Spinal cord (tissue), 10 donors: ENCODE measurements around the gene TRIM15. TPM values are rescaled to one million over a fixed set of nuclear protein-coding genes. Genes with fewer than 3 reads are reported as not detected.

Experiments used
- DNase-seq, 6 donors: peaks; one replicate each; pipeline versions ENCODE4 v3.0.0 to v3.0.0-alpha.2; 2013 to 2015; ENCODE audit warnings: low spot score in 6 of 6, low read depth in 4 of 6
- H3K27ac ChIP-seq: one replicate; pipeline ENCODE4 v1.5.1; 2013; ENCODE audit warnings: low read depth, low read length, control low read depth
- H3K27me3 ChIP-seq: one replicate; pipeline ENCODE4 v1.6.1; 2013; ENCODE audit warnings: low read length; ENCODE audit not compliant: control insufficient read depth, insufficient read depth
- H3K36me3 ChIP-seq: one replicate; pipeline ENCODE4 v1.6.1; 2013; ENCODE audit warnings: low read length; ENCODE audit not compliant: control insufficient read depth, insufficient read depth
- H3K4me1 ChIP-seq: one replicate; pipeline ENCODE4 v1.6.1; 2013; ENCODE audit warnings: low read length; ENCODE audit not compliant: control insufficient read depth, insufficient read depth
- H3K4me3 ChIP-seq: one replicate; pipeline ENCODE4 v1.5.1; 2013; ENCODE audit warnings: low read depth, low read length, control low read depth
- H3K9me3 ChIP-seq: one replicate; pipeline ENCODE4 v1.6.1; 2013; ENCODE audit warnings: low read length; ENCODE audit not compliant: control insufficient read depth, insufficient read depth
- WGBS: methylation state at CpG from one replicate; pipeline ENCODE4 v1.1.5; 2013; ENCODE audit warnings: missing lambda C conversion rate; ENCODE audit not compliant: insufficient coverage; 5-methylcytosine and 5-hydroxymethylcytosine counted together
- polyA plus RNA-seq, 2 donors: library from polyadenylated mRNA; unstranded; fragments of 120-200 nt; gene quantifications; one replicate each; pipeline ENCODE4 v1.2.1, GENCODE V29; 2013; ENCODE audit not compliant: insufficient read length in 2 of 2
- total RNA-seq, 2 donors: library from RNA; depleted of rRNA in 1 of 2; stranded (reverse); fragments of 120-200 nt in 1 of 2; fragments of >200 nt in 1 of 2; gene quantifications; one replicate each; pipeline versions ENCODE4 v1.2.3 to v1.2.4, GENCODE V29; 2013 to 2014
- donor health status: healthy.

Gene TRIM15
- total and polyA plus RNA-seq, 4 donors, result not detected

DNA sequence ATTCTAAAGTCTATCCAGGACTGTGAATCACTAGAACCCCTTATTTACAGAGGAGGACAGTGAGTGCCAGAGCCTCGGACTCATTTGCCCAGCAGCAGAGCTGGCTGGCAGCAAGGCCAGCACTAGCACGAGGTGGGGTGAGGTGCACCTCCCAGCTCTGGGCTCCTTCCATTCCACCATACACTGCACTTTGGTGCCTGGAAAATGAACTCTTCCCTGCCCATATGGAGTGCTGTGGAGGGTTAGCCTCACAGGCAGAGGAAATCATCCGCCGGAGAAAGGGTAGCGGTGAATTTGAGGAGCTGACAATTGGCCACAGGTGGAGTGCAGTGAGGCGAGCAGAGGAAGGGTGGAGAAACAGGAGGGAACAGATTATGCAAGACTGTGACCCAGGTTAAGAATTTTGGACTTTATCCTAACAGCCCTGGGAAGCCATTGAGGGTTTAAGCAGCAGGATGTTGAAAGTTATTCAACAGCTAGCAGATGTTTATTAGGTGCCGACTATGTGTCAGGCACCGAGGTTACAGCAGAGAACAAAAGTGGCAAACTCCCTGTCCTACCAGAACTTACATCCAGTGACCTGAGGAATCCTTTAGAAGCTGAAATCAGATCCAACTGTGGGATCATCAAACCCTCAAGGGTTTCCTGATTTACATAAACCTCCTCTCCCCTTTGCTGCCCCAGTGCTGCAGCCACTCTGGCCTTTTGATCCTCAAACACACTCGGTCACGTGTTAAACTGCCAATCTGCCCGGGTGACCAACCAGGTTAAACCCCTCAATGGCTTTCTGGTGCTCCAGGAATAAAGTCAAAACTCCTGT, 43.7 kb downstream of the TRIM15 start:
- Histone ChIP-seq H3K4me3 (no peak overlapping the region), H3K36me3 (peaks cover 4% of the 10 kb centered on the region), H3K27ac (peak overlapping the region; percentile 54), H3K9me3 (no peaks in the 10 kb centered on the region), H3K27me3 (no peaks in the 10 kb centered on the region), H3K4me1 (peaks cover 13% of the 10 kb centered on the region)
- WGBS, result 48% methylated on average over 9 of the region's 11 CpGs
- DNase-seq, result peak in 1 of 6 donors; percentile 23

DNA sequence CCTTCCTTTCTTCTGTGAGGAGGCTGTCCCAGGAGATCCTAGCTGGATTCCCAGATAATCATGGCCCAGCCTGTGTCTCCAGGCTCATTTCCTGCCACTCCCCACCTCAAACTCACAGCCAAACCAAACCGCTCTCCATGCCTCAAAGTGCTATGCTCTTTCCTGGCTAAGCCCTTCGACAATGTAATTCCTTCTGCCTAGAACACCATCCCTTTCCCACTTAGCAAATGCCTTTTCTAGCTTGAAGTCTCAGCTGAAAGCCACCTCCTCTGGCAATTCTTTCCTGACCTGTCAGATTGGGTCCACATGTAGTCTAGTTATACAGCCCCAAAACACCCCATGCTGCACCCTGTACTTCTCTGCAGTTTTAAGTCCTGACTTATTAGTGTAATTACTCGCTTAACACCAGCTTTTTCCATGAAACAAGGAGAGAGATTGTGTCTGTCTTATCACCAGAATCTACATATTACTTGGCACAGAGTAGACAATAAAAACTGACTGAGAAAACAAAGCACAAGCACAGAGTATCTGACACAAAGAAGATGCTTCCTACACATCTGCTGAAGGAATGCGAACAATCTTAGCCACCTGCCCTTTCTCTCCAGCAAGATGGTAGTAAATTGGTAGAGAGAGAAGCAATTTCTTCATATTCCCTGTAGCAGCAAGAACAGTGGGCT, 44.4 kb downstream of the TRIM15 start:
- Histone ChIP-seq H3K36me3 (peaks cover 4% of the 10 kb centered on the region), H3K4me1 (peaks cover 13% of the 10 kb centered on the region), H3K27me3 (no peaks in the 10 kb centered on the region), H3K27ac (peak overlapping the region; percentile 54), H3K9me3 (no peaks in the 10 kb centered on the region), H3K4me3 (no peak overlapping the region)
- 61% methylated on average over 2 of the region's 4 CpGs for WGBS
- peak in 2 of 6 donors; percentile 40 to 44 for DNase-seq

DNA sequence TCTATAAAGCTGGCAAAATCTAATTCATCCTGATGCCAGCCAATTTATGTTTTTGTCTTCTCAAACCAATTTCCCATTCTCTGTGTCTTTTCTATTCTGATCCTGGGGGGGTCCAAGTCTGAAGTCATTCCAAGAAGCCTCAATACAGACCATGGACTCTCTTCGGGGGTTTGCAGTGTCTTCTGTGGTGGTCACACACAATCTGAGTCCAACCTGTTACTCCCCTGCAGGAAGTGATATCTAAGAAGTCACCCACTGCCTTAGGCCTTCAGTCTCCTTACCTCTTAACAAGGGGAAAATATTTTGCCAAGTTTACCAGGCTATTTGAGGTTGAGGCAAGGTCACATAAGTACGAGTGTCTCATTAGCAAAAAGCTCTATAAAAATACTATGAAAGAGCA, 48.0 kb downstream of the TRIM15 start:
- WGBS, result 43% methylated on average over 1 of the region's 2 CpGs
- Histone ChIP-seq H3K4me3 (no peak overlapping the region), H3K27ac (no peak overlapping the region), H3K36me3 (no peaks in the 10 kb centered on the region), H3K9me3 (no peaks in the 10 kb centered on the region), H3K4me1 (peaks cover 16% of the 10 kb centered on the region), H3K27me3 (no peaks in the 10 kb centered on the region)
- no peak for DNase-seq

DNA sequence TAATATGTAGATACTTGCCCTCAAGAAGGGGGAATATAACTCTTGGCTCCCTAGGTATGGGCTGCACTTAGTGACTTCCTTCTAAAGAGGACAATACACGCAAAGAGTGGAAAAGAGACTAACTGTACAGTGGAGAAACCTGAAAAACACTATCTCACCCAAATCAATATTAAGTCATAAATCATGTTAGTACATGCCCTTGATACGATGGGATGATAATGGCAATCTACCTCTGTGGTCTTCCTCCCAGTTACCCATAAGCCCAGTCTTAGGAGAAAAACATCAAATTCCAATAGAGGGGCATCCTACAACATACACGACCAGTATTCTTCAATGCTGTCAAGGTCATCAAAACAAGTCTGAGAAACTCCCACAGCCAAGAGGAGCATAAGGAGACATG, 48.6 kb downstream of the TRIM15 start:
- Histone ChIP-seq H3K36me3 (no peaks in the 10 kb centered on the region), H3K4me1 (peaks cover 13% of the 10 kb centered on the region), H3K27ac (no peak overlapping the region), H3K9me3 (no peaks in the 10 kb centered on the region), H3K27me3 (no peaks in the 10 kb centered on the region), H3K4me3 (no peak overlapping the region)
- DNase-seq, result no peak
- WGBS, result no CpG with 5 or more reads among the region's 3 CpGs

DNA sequence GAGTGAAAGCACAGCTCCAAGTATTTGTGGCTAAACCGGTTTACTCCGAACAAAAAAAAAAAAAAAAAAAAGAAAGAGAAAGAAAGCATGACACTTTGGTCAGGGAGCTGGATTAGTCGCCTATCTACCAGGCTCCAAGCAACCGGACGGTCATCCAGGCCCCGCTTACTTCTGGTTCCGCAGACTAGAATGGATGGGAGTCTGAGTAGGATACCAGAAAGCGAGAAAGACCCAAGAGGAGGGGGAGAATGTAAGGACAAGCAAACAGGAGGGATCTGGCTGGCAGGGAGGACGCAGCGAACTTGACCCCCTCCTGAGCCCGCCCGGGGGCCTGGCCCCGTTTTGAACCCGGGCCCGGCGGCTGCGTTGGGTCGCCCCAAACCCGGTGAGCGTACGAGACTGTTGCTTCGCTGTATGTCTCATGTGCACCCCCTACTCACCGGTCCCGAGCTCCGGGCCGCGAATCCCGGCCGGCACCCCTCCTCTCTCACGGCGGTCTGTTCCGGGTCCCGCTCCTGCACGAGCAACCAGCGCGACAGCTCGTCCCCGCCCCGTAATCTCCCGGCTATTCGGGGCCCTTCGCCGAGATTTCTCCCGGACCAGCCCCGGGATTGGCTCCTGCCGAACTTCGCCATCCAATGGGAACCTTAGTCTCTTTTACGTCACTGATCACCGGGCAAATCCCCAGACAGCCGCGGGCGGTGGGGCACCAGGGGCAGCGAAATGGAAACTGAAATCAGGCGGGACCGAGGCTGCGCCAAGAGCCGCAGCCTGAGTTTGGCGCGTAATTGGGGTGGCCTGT, 49.7 kb downstream of the TRIM15 start, which contains the start of gene TRIM26:
TSS of gene TRIM26 (minus strand) at position 542 of the 802 bp plus-strand sequence. CDS start 14,303 bp downstream, outside the sequence.
- H3K27me3 ChIP-seq, result no peaks in the 10 kb centered on the region
- no peaks in the 10 kb centered on the region for H3K9me3 ChIP-seq
- peak within 1 kb of the TSS; percentile 98 for H3K4me3 ChIP-seq
- H3K36me3 ChIP-seq, result no peaks in the 10 kb centered on the region
- DNase-seq, result peak; percentile 94 to 99 (median 96)
- peaks cover 6% of the 10 kb centered on the region for H3K4me1 ChIP-seq
- H3K27ac ChIP-seq, result peak within 1 kb of the TSS; percentile 98
- WGBS, result 0% methylated on average over 53 of the region's 59 CpGs

DNA sequence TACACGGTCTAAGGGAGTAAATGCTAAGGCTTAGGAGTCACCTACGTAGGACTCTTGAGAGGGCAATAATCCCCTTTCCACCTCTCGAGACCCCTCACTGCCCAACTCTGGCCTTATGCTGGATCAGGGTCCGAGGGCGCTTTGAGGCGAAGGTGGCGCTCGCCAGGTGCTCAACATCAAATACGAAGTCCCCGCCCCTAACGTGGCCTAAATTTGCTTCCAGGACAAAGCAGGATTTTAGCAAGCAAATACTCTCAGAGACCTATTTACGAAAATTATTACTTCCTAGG, 50.3 kb downstream of the TRIM15 start:
- 0% methylated on average over 12 of the region's 12 CpGs for WGBS
- DNase-seq, result no peak
- Histone ChIP-seq H3K27me3 (no peaks in the 10 kb centered on the region), H3K36me3 (no peaks in the 10 kb centered on the region), H3K9me3 (no peaks in the 10 kb centered on the region), H3K4me1 (peaks cover 6% of the 10 kb centered on the region), H3K27ac (peak overlapping the region; percentile 98), H3K4me3 (peak overlapping the region; percentile 98)

DNA sequence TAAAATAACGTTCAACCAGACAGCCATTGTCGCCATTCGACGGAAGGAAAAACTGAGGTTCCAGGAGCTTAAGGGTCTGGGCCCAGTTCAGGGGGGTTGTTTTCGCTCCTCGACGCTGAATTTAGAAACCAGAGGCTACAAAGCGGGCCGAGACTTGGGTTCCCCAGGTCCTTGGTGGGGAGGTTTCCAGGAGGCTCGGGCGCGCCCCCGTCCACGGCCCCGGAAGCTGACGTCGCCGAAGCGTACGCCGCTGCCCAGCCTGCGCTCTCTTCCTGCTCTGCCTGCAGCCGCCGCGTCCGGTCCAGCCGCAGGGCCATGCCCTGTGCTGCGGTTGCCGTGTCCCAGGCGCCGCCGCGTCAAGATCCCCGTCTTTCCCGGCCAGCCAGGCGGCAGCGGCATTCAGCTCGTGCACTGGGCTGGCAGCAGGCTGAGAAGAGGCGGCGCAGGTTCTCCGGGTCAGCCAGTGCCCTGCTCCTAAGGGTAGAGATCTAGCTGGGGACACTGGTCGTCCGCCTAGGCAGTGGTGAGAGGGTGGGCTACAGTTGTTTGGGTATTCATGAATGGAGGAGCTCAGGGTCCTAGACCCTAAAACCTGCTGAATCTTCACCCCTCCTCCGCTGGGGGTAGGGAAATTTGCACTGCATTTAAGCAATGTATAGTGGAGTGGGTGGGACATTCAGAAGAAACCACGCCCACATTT, 50.8 kb downstream of the TRIM15 start:
- DNase-seq, result peak; percentile 27 to 87 (median 59)
- no peaks in the 10 kb centered on the region for H3K36me3 ChIP-seq
- peak overlapping the region; percentile 98 for H3K4me3 ChIP-seq
- no peaks in the 10 kb centered on the region for H3K9me3 ChIP-seq
- no peaks in the 10 kb centered on the region for H3K27me3 ChIP-seq
- H3K27ac ChIP-seq, result peak overlapping the region; percentile 98
- H3K4me1 ChIP-seq, result peaks cover 6% of the 10 kb centered on the region
- under 1% methylated on average over 43 of the region's 45 CpGs for WGBS

DNA sequence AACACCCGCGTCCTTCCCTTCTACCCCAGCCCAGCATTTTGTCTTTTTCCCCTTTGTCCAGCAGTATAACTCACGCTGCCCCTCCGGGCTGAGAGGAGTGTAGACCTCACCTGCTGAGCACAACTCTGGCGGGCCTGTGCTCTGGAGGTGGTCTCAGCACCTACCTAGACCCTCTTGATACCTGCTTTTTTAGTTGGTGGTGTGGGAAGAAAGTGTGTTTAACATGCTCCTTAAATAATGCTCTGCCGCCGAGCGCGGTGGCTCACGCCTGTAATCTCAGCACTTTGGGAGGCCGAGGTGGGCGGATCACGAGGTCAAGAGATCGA, 51.3 kb downstream of the TRIM15 start:
- no peak for DNase-seq
- Histone ChIP-seq H3K4me3 (peak overlapping the region; percentile 98), H3K27ac (no peak overlapping the region), H3K4me1 (peaks cover 6% of the 10 kb centered on the region), H3K9me3 (no peaks in the 10 kb centered on the region), H3K36me3 (no peaks in the 10 kb centered on the region), H3K27me3 (no peaks in the 10 kb centered on the region)
- 79% methylated on average over 6 of the region's 14 CpGs for WGBS

DNA sequence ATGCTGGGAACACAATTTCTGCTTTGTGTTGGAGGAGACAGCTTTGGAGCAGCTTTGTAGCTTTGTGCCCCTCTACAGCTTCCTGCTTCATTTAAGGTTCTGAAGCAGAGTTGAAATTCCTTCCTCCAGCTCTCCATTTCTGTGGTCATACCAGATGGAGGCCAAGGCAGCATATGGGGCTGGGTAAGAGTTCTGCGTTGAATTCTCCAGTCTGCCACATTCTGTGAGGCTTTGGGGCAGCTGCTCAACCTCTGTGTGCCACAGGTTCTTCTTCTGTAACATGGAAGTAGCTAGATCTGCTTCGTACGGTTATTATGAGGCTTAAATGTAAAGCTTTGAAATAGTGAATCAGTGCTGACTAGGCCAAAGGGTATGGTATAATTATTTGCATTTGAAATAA, 52.8 kb downstream of the TRIM15 start:
- no peak overlapping the region for H3K27ac ChIP-seq
- H3K4me1 ChIP-seq, result peaks cover 6% of the 10 kb centered on the region
- WGBS, result 63% methylated on average over 1 of the region's 3 CpGs
- H3K27me3 ChIP-seq, result no peaks in the 10 kb centered on the region
- no peak overlapping the region for H3K4me3 ChIP-seq
- no peak for DNase-seq
- H3K36me3 ChIP-seq, result no peaks in the 10 kb centered on the region
- no peaks in the 10 kb centered on the region for H3K9me3 ChIP-seq
